Small intestine (tissue), 7 donors: Measurements from ENCODE around the gene ZC3H14. TPM values are rescaled to one million over a fixed set of nuclear protein-coding genes. Genes with fewer than 3 reads are reported as not detected.
A peak's percentile ranks its signal among the peaks of the same experiment; 100 is the strongest.
"Not testable (repeated sequence)": the region's sequence is repeated elsewhere in the genome, so short reads cannot be mapped to it uniquely, and the experiment has no call there.

Source experiments
- DNase-seq, 2 donors: peaks; one replicate each; pipeline versions ENCODE4 v3.0.0 to v3.0.0-alpha.2; 2013
- FAIRE-seq: peaks from 2 replicates; lab custom pipeline; 2012; peaks lifted over from hg19 to GRCh38; lab: Jason Lieb, UNC
- H3K27ac ChIP-seq, 3 donors: one replicate each; pipeline ENCODE4 v1.5.1; 2013; ENCODE audit warnings: low read length in 2 of 3, mild to moderate bottlenecking in 2 of 3, control low read depth in 1 of 3, inconsistent platforms in 1 of 3, low read depth in 1 of 3, moderate library complexity in 1 of 3
- H3K27me3 ChIP-seq, 3 donors: one replicate each; pipeline ENCODE4 v1.6.1; 2013; ENCODE audit warnings: low read length in 3 of 3, inconsistent platforms in 1 of 3; ENCODE audit not compliant: control insufficient read depth in 3 of 3, insufficient read depth in 3 of 3
- H3K36me3 ChIP-seq, 3 donors: one replicate each; pipeline ENCODE4 v1.6.1; 2013; ENCODE audit warnings: low read length in 3 of 3, inconsistent platforms in 1 of 3, low read depth in 1 of 3, mild to moderate bottlenecking in 1 of 3, moderate library complexity in 1 of 3; ENCODE audit not compliant: control insufficient read depth in 3 of 3, insufficient read depth in 2 of 3
- H3K4me1 ChIP-seq, 3 donors: one replicate each; pipeline ENCODE4 v1.6.1; 2013; ENCODE audit warnings: low read length in 2 of 3, inconsistent platforms in 1 of 3, low read depth in 1 of 3, mild to moderate bottlenecking in 1 of 3, moderate library complexity in 1 of 3; ENCODE audit not compliant: control insufficient read depth in 3 of 3, insufficient read depth in 2 of 3
- H3K4me3 ChIP-seq, 3 donors: one replicate each; pipeline ENCODE4 v1.5.1; 2013; ENCODE audit warnings: low read length in 3 of 3, control low read depth in 1 of 3, inconsistent platforms in 1 of 3, low read depth in 1 of 3, mild to moderate bottlenecking in 1 of 3, moderate library complexity in 1 of 3
- H3K9me3 ChIP-seq, 2 donors: one replicate each; pipeline ENCODE4 v1.6.1; 2013; ENCODE audit warnings: low read depth in 1 of 2, low read length in 1 of 2; ENCODE audit not compliant: control insufficient read depth in 2 of 2, insufficient read depth in 1 of 2
- WGBS, 3 donors: extraction: QIAGEN DNeasy Blood & Tissue Kit; methylation state at CpG; one replicate each; pipeline ENCODE4 v1.1.7; 2013; 5-methylcytosine and 5-hydroxymethylcytosine counted together
- polyA plus RNA-seq, 4 donors: library from polyadenylated mRNA; stranded (reverse) in 3 of 4; unstranded in 1 of 4; fragments of 200-250 nt in 3 of 4; fragments of 120-200 nt in 1 of 4; gene quantifications; one replicate each; pipeline versions ENCODE4 v1.2.1 to v1.2.3, GENCODE V29; 2013
- donor health status: healthy with polysubstance abuse.
- donor health status: control.
- donor health status: control.
- donor health status: Bipolar disorder and iron deficiency.
- donor health status: healthy.

ZC3H14 gene
- polyA plus RNA-seq, 4 donors = 20.3 to 68.1 (median 25.0) TPM

DNA sequence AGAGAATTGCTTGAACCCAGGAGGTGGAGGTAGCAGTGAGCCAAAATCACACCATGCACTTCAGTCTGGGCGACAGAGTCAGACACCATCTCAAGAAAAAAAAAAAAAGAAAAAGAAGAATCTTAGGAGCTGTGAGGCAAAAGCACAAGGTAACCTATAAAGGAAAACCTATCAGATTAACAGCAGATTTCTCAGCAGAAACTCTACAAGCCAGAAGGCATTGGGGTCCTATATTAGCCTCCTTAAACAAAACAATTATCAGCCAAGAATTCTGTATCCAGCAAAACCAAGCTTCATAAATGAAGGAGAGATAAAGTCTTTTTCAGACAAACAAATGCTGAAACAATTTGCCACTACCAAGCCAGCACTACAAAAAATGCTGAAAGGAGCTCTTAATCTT is 32.9 kb upstream of the ZC3H14 start:
- 88 to 90% (median 89%) methylated on average over 1 of the region's 1 CpG for WGBS, 3 donors
- FAIRE-seq, H3K27ac ChIP-seq: not testable (repeated sequence)

DNA sequence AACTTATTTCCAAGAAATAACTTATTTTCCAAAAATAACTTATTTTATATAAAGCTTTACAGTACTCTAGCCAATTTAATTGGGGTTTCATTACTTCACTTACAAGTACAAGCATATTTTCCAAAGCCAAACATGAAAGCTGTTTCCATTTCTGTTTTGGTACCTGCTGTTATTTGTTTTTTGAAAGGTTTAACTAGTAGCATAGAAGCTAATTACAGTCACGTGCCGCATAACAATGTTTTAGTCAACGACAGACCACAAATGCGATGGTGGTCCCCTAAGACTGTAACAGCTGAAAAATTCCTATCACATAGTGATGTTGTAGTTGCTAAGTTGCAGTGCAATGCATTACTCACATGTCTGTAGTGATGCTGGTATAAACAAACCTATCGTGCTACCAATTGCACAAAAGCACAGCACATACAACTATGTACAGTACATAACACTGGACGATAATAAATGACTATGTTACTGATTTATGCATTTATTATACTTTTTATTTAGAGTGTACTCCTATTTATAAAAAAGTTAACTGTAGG is 29.7 kb upstream of the ZC3H14 start:
- FAIRE-seq (no peak), DNase-seq (no peak)
- no peak overlapping the region for H3K4me3 ChIP-seq
- peaks cover 0 to 10% (median 5%) of the 10 kb centered on the region in 3 donors for H3K4me1 ChIP-seq
- peaks cover 0 to 2% (median 0%) of the 10 kb centered on the region in 3 donors for H3K36me3 ChIP-seq
- no peak overlapping the region for H3K27ac ChIP-seq
- WGBS, 3 donors = 88 to 92% (median 91%) methylated on average over 6 of the region's 6 CpGs
- H3K27me3 ChIP-seq = no peaks in the 10 kb centered on the region
- peaks cover 0 to 4% of the 10 kb centered on the region in 2 donors for H3K9me3 ChIP-seq

More for the DNA sequence above, 32.9 kb upstream of the ZC3H14 start:
- H3K36me3 ChIP-seq, H3K4me1 ChIP-seq, H3K4me3 ChIP-seq, DNase-seq, H3K9me3 ChIP-seq, H3K27me3 ChIP-seq: not testable (repeated sequence)

DNA sequence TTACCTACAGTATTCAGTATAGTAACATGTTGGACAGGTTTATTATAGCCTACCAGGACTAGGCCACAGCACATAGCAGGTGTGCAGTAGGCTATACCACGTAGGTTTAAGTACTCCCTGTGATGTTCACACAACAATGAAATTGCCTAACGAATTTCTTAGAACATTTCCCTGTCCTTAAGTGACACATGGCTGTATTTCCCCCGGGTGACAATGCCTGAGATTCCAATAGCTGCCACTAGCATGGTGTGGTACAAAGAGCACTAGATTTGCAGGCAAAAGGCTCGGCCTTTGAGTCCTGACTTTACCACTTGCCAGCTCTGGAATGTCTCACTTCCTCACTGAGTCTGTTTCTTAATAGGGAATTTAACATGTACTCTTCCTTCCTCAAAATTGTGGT is 27.7 kb upstream of the ZC3H14 start:
- WGBS, 3 donors = 10 to 39% (median 13%) methylated on average over 4 of the region's 4 CpGs
- Histone ChIP-seq H3K27me3 (no peaks in the 10 kb centered on the region), H3K4me3 (no peak overlapping the region), H3K9me3 (no peaks in the 10 kb centered on the region), H3K36me3 (peaks cover 0 to 2% (median 0%) of the 10 kb centered on the region in 3 donors), H3K4me1 (peaks cover 0 to 10% (median 6%) of the 10 kb centered on the region in 3 donors), H3K27ac (peak overlapping the region in 2 of 3 donors; percentile 41)
- FAIRE-seq (no peak), DNase-seq (peak; percentile 89 to 96)

DNA sequence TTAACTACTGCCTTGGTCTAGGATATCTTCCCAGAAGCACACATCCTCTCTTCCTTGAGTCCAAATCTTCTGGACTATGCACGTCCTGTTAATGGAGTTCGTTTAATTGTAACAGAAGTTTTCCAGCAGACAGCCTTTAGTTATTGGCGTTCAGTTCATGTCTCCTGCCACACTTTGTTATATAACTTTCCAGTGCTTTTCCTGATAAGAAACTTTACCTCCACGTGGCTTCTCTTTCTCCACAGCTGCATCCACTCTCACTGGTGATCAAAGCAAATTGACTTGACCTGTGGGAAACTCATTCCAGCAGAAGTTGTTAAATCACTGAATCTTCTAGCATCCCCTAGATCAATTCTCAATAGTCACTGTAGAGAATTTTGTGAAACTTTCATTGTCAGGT is 27.0 kb upstream of the ZC3H14 start:
- Histone ChIP-seq H3K27me3 (no peaks in the 10 kb centered on the region), H3K4me1 (peaks cover 0 to 10% (median 6%) of the 10 kb centered on the region in 3 donors), H3K36me3 (peaks cover 0 to 2% (median 0%) of the 10 kb centered on the region in 3 donors), H3K9me3 (no peaks in the 10 kb centered on the region), H3K27ac (peak overlapping the region; percentile 41 to 71 (median 65)), H3K4me3 (no peak overlapping the region)
- FAIRE-seq (no peak), DNase-seq (no peak)
- 7 to 50% (median 22%) methylated on average over 4 of the region's 4 CpGs for WGBS, 3 donors

DNA sequence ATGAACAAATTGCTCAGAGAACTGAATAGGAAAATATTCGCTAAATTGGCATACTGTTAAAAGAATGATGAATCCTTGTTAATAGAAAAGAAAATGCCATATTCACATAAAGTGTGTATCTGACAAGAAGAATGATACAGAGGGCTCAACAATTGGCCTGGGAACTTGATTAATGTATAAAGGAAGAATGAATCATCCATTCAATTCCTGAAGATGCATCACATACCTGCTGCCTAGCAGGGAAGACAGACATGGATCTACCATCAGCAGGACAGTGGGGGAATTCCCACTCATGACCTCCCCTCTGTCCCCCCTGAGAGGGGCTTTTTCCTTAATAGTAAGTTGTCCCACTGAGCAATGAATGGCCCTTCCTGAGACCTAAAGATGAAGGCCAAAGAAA is 21.5 kb upstream of the ZC3H14 start:
- no peak overlapping the region for H3K27ac ChIP-seq
- DNase-seq (no peak), FAIRE-seq (no peak)
- peaks cover 0 to 8% (median 4%) of the 10 kb centered on the region in 3 donors for H3K4me1 ChIP-seq
- peaks cover 0 to 2% (median 0%) of the 10 kb centered on the region in 3 donors for H3K36me3 ChIP-seq
- WGBS, 3 donors = 92 to 98% (median 97%) methylated on average over 1 of the region's 1 CpG
- H3K27me3 ChIP-seq = no peaks in the 10 kb centered on the region
- no peak overlapping the region for H3K4me3 ChIP-seq
- H3K9me3 ChIP-seq = no peaks in the 10 kb centered on the region

DNA sequence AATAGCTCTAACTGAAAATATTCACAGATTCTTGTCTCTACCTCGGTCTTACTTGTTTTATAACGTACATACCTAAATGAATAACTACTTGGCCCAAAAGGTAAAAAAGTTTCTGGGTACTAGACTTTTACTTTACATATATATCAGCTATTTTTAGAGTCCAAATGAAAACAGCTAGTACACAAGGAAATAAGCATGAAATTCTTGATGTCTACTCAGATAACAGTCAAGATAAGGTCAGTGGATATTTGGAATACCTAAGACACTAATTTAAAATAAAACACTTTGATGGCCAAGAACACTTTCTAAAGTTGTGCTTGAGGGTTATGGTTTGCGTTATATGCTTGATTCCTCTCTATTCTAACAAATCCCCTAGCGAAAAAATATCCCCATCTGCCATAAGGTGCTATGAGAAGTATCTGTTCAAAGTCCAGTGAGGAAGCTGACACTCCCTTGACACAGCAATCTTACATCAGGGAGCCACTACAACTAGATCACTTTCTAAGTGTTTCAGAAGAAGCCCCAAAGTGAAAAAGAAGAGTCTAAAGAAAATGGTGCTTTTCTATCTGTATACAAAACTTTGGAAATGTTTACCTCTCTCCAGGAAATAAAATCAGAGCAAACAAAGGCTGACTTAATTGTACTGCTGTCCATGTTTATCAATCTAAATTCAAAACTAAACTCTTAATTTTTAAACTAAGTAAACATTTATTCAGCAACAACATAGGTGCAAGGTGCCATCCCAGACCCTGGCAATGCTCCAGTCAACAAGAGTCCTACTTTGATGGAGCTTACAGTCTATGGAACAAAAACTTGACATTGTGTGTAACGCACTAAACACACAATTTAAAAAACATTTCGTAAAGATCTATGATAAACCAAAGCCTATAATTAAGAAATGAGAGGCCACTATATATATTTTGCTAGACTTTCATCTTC is 19.7 kb upstream of the ZC3H14 start:
- Histone ChIP-seq H3K27ac (peak overlapping the region; percentile 41 to 59 (median 43)), H3K9me3 (no peaks in the 10 kb centered on the region), H3K4me3 (no peak overlapping the region), H3K36me3 (peaks cover 0 to 7% (median 0%) of the 10 kb centered on the region in 3 donors), H3K4me1 (peaks cover 0 to 8% (median 3%) of the 10 kb centered on the region in 3 donors), H3K27me3 (no peaks in the 10 kb centered on the region)
- FAIRE-seq (no peak), DNase-seq (peak; percentile 70 to 79)
- WGBS, 3 donors = 58 to 72% (median 69%) methylated on average over 6 of the region's 6 CpGs

DNA sequence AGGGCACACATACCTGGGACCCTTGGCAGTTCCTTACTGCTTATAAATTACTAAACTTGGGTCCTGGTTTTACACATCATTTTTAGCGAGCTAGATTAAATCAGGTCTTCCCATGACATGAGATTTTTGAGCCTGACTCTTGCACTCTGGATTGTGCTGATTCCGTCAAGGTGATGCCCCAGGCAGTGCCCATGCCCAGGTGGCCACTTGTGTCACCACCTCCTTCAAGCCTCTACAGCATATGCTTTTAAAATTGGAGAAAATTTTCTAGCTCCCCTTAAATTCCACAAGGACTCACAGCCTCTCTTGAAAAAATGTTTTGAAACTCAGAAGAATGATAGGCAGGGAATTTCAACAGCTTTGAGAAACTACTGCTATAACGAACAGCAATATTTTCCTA is 17.6 kb upstream of the ZC3H14 start:
- DNase-seq = no peak
- Histone ChIP-seq H3K4me1 (peaks cover 0 to 8% (median 2%) of the 10 kb centered on the region in 3 donors), H3K27me3 (no peaks in the 10 kb centered on the region), H3K9me3 (no peaks in the 10 kb centered on the region), H3K36me3 (peaks cover 0 to 10% (median 6%) of the 10 kb centered on the region in 3 donors), H3K4me3 (no peak overlapping the region), H3K27ac (no peak overlapping the region)
- 91 to 93% (median 92%) methylated on average over 3 of the region's 3 CpGs for WGBS, 3 donors
- FAIRE-seq = no peak

DNA sequence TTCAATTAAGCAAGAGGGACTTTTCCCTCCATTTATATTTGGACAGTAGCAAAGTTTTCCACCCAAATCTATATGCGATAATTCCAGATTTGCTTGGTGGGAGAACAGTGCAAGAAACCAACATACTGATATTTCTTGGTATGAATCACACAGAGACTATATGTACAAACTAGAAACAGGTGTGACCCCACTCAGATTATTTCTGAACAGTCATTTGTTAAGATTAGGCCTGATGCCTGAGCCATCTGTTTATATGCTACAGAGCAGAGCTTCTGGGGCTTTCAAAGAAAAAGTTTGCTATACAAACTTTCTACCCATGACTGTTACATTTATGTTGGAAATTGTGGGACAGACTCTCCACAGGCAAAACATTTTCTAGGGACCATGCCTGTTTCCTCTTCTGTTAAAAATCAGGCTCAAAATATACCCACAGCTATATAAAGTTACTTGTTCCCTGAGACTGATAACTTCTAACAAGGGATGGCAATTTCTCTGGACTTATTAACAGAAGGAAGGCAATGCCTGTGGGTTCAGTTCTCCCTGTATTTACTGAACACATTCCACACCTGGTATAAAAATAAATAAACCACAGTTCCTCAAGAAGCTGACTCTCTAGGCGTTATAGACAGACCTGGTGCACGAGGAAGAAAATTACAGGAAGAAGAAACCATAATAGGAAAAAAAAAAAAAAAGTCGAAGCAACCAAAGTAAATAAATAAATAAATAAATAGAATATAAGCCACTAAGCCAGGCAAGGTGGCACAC is 16.0 kb upstream of the ZC3H14 start:
- Histone ChIP-seq H3K9me3 (no peaks in the 10 kb centered on the region), H3K27ac (no peak overlapping the region), H3K27me3 (peaks cover 0 to 1% (median 0%) of the 10 kb centered on the region in 3 donors), H3K4me1 (peaks cover 2 to 17% (median 4%) of the 10 kb centered on the region in 3 donors), H3K36me3 (peaks cover 0 to 10% (median 8%) of the 10 kb centered on the region in 3 donors), H3K4me3 (no peak overlapping the region)
- DNase-seq (no peak), FAIRE-seq (no peak)
- WGBS, 3 donors = 43 to 55% (median 55%) methylated on average over 4 of the region's 4 CpGs
